ENCODE results near the gene FMNL3. TPM values are rescaled to one million over a fixed set of nuclear protein-coding genes. Genes with fewer than 3 reads are reported as not detected.

Gene FMNL3
- total and polyA plus RNA-seq, 2 of the 13 experiments (the other 11 are each of a cell fraction or from before 2014, with no cell fraction given), result 0.44 to 1.1 TPM

DNA sequence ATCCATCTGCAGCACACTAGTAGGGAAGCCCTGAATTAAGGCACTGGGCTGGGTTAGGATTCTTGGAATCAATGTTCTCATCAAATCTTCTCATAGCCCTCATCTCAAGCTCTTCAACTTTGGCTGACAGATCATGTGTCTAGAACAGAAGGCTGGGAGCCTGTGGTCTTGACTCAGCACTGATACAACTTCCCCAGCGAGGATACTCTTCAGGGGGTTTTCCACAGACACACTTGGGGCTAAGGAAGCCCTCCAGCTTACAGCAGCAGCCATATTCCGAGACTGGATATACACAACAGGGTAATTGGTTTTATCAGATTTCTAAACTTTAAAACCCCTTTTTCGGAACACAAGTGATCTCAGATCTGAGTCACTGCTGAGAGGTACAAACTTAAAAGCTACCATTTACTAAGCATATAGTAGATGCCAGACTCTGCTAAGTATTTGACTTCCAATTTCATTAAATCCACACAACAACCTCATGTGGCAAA, 3.5 kb downstream of the FMNL3 start (continued):
- TF ChIP-seq SKI (IDR thresholded peaks at IDR 0.05; ENCODE audit: partially characterized antibody) (no peak), LCORL (IDR thresholded peaks at IDR 0.05) (no peak), LCORL (CRISPR knock-in tag; IDR thresholded peaks at IDR 0.05) (no peak), SUZ12 (IDR thresholded peaks at IDR 0.05; ENCODE audit: low read depth, low read length) (no peak), THYN1 (CRISPR knock-in tag; IDR thresholded peaks at IDR 0.05; ENCODE audit: borderline replicate concordance, low read depth) (no peak), SPEN (CRISPR knock-in tag; IDR thresholded peaks at IDR 0.05; ENCODE audit: low read depth) (no peak), YY1 (IDR thresholded peaks at IDR 0.05; ENCODE audit: insufficient read depth, insufficient replicate concordance, low read depth, low read length) (no peak), JUNB (CRISPR knock-in tag; IDR thresholded peaks at IDR 0.05; ENCODE audit: borderline replicate concordance) (no peak), ZNF296 (CRISPR knock-in tag; conservative IDR thresholded peaks at IDR 0.05) (no peak), ZNF773 (CRISPR knock-in tag; IDR thresholded peaks at IDR 0.05; ENCODE audit: borderline replicate concordance) (no peak), ZNF3 (CRISPR knock-in tag; IDR thresholded peaks at IDR 0.05) (no peak)
- TF ChIP-seq, protein P1, sequence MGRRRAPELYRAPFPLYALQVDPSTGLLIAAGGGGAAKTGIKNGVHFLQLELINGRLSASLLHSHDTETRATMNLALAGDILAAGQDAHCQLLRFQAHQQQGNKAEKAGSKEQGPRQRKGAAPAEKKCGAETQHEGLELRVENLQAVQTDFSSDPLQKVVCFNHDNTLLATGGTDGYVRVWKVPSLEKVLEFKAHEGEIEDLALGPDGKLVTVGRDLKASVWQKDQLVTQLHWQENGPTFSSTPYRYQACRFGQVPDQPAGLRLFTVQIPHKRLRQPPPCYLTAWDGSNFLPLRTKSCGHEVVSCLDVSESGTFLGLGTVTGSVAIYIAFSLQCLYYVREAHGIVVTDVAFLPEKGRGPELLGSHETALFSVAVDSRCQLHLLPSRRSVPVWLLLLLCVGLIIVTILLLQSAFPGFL (CRISPR knock-in tag; IDR thresholded peaks at IDR 0.05), result no peak
- TF ChIP-seq, protein P2, sequence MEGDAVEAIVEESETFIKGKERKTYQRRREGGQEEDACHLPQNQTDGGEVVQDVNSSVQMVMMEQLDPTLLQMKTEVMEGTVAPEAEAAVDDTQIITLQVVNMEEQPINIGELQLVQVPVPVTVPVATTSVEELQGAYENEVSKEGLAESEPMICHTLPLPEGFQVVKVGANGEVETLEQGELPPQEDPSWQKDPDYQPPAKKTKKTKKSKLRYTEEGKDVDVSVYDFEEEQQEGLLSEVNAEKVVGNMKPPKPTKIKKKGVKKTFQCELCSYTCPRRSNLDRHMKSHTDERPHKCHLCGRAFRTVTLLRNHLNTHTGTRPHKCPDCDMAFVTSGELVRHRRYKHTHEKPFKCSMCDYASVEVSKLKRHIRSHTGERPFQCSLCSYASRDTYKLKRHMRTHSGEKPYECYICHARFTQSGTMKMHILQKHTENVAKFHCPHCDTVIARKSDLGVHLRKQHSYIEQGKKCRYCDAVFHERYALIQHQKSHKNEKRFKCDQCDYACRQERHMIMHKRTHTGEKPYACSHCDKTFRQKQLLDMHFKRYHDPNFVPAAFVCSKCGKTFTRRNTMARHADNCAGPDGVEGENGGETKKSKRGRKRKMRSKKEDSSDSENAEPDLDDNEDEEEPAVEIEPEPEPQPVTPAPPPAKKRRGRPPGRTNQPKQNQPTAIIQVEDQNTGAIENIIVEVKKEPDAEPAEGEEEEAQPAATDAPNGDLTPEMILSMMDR (CRISPR knock-in tag; IDR thresholded peaks at IDR 0.05), result no peak
- TF ChIP-seq, protein P3, sequence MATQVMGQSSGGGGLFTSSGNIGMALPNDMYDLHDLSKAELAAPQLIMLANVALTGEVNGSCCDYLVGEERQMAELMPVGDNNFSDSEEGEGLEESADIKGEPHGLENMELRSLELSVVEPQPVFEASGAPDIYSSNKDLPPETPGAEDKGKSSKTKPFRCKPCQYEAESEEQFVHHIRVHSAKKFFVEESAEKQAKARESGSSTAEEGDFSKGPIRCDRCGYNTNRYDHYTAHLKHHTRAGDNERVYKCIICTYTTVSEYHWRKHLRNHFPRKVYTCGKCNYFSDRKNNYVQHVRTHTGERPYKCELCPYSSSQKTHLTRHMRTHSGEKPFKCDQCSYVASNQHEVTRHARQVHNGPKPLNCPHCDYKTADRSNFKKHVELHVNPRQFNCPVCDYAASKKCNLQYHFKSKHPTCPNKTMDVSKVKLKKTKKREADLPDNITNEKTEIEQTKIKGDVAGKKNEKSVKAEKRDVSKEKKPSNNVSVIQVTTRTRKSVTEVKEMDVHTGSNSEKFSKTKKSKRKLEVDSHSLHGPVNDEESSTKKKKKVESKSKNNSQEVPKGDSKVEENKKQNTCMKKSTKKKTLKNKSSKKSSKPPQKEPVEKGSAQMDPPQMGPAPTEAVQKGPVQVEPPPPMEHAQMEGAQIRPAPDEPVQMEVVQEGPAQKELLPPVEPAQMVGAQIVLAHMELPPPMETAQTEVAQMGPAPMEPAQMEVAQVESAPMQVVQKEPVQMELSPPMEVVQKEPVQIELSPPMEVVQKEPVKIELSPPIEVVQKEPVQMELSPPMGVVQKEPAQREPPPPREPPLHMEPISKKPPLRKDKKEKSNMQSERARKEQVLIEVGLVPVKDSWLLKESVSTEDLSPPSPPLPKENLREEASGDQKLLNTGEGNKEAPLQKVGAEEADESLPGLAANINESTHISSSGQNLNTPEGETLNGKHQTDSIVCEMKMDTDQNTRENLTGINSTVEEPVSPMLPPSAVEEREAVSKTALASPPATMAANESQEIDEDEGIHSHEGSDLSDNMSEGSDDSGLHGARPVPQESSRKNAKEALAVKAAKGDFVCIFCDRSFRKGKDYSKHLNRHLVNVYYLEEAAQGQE (IDR thresholded peaks at IDR 0.05; ENCODE audit: borderline replicate concordance in 1 of 2, low read depth in 1 of 2, low read length in 2 of 2), result no peak
